C1 segment of cervical spinal cord (tissue), 14 donors: ENCODE data around the gene TMTC4.
"Not testable (repeated sequence)": the region's sequence is repeated elsewhere in the genome, so short reads cannot be mapped to it uniquely, and the experiment has no call there.

Source experiments
- DNase-seq, 14 donors: peaks; one replicate each; lab custom pipeline; 2025; lab: John Stamatoyannopoulos, UW

The TMTC4 gene

DNA sequence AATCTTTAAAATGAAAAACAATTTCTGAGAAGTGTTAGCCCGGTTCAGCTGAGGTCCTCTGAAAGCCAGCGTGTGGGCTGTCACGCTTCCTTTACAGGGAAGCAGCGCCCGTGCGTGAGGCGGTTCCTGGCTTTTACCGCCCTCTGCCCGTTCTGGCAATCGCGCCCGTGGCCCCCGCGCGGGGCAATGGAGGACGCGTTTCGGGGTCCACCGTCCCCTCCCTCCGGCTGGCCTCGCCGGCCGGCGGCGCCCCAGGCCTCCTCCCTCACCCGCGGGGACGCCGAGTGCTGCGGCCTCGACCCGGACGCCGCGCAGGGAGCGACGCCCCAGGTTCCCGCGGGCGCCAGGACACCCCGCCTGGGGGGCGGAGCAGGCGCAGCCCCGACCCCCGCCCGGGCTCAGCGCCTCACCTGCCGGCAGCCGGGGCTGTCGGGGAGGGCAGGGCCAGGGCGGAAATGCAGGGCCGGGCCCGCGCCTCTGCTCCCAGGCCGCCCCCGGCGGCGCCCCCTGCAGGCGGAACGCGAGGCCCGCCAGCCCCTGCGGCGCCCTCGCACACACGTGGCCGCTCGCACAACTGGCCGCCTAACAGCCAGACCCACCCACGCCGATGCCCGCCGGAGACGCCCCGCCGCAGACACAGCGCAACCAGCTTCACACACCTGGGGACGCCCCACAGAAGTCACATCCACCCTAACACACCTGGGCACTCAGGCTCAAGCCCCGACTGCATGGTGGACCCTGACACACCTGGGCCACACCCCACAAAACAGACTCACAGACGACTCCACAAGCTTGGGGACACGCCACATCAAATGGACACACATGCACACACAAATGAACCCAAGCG is 86.0 kb downstream of the TMTC4 start, which contains the start of gene GGACT:
GGACT (minus strand) TSS at position 459 of the 847 bp plus-strand sequence. CDS start 56,198 bp downstream, outside the sequence.
- peak in 12 of 14 donors; percentile 13 to 68 (median 38) for DNase-seq

- DNase-seq: no peak
Measured at GRCh38 chr13:100584896-100585295, 89.7 kb downstream of the TMTC4 start.

DNA sequence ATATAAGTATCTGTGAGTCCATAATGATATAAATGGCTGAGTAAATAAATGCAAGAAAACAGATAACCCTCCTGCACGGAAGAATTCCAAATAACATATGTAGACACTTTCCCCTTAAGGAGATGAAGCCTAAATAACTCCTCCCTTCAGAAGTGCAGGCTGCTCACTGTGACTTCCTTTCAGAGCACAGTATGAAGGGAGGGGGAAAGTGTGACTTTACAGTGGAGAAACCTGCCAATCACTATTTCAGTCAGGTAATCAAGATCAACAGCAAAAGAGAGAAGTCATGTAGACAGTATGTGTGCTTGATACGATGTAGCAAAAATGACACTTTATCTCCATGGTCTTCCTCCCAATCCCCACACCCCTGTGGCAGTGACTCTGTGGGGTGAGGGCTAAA is 93.1 kb downstream of the TMTC4 start:
- no peak for DNase-seq

DNA sequence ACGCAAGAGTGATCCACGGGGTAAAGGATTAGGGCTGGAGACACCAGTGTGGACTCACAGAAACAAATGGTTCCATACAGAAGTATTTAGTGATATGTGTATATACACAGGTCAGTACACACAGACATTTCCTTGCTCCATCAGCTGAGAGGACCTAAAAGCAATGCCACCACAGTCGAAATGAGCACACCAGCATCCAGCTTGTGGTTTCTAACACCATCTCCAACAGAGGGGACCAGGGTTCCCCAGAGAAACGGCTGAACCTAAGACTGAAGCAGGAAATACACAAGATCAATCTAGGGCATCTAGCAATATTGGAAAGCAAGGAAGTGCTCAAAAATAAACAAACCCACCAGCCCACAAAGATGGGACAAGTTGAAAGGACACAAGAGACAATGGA is 93.6 kb downstream of the TMTC4 start:
- no peak for DNase-seq

DNA sequence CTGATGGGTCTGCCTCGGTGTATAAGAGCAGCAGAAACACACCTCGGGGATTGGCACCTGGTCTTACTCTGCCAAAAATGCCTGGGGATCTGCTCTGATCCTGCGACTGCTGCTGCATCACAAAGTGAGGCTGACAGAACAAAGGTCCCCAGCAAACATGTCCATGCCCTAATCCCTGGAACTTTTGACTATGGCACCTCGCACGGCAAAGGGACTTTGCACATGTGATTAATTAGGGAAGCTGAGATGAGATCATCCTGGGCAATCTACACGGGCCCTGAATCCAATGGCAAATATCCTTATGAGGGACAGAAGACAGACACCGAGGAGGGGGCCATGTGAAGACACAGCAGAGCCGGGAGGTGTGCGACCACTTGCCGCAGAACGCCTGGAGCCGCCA is 94.5 kb downstream of the TMTC4 start:
- DNase-seq: no peak

DNA sequence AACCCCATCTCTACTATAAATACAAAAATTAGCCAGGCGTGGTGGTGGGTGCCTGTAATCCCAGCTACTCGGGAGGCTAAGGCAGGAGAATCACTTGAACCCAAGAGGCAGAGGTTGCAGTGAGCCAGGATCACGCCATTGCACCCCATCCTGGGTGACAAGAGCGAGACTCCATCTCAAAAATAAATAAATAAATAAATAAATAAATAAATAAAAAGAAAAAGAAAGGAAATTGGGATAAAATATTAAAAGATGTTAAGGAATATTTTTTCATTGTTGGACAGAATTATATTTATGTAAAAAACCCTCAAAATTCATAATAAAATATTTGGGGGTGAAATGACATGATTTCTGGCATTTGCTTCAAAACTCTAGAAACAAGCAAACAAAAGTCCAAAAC is 97.4 kb downstream of the TMTC4 start:
- DNase-seq: not testable (repeated sequence)

- DNase-seq: peak in 8 of 14 donors; percentile 14 to 49 (median 20)
Measured at GRCh38 chr13:100573121-100573520, 101.5 kb downstream of the TMTC4 start.

GRCh38 chr13:100566543-100566942 is 108.1 kb downstream of the TMTC4 start:
- DNase-seq: no peak

- no peak for DNase-seq
Measured at GRCh38 chr13:100565286-100565685, 109.3 kb downstream of the TMTC4 start.

DNA sequence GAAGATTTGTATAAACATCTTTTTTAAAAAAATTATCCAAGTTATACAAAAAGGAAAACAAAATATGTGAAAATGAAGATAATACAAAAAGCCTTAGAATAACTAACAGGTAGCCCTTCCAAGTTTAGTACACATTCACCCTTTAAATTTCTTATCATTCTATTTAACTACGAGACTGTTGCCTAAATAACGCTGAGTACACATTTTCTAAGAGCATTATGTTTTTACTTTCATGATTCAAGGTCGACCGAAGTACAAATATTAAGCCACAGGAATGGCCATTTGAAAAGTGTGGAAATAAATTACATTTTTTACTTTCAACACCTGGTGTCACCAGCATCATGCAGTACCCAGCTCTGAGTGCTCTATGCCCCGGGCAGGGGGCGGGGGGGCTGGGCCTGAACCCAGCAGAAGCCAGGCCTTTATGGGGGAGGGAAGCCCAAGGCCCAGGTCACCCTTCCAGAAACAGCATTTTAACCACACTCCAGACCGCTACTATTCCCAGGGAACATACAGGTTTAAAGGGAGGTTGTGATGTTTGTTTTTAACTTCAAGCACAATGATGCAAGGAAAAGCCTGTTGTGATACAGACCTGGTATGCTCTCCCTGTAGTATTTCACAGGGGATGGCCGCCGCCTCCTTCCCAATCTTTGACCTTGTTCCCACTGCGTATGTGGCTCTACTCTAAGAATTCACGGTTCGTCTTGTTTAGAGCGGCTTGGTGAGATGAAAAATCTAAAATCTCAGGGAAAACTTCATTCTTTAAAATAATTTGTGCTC is 110.0 kb downstream of the TMTC4 start:
- no peak for DNase-seq

GRCh38 chr13:100563779-100564178 is 110.8 kb downstream of the TMTC4 start:
- DNase-seq: no peak

DNA sequence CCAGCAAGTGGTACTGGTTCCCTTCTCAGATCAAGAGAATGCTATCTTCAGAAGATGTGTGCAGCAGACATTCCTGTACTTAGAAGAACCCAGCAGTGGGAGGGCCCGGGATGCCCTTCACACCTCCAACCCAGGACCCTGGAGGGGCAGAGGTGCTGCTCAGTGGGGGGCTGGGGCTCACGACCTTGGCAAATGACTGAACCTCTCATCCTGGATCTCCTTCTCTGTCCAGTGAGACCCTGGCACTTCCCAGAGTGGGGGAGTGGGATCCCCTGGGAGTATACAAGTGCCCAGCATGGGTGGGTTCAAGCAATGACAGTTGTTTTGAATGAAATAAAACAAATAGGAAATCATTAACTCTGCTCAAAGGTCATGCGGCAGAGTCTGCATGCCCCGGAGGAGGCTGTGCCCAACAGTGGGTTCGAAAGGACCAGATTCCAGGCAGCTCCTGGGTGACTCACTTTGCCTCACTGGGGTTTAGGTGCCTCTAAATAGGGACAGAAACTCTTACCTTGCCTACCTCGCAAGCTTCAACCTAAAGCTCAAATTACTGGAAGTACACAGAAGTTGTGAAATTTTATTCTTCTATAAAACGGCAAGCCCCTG is 112.9 kb downstream of the TMTC4 start:
- no peak for DNase-seq

GRCh38 chr13:100561158-100561499 is 113.5 kb downstream of the TMTC4 start:
- no peak for DNase-seq

GRCh38 chr13:100560498-100561157 is 114.0 kb downstream of the TMTC4 start:
- DNase-seq: peak in 10 of 14 donors; percentile 20 to 78 (median 46)

- no peak for DNase-seq
Measured at GRCh38 chr13:100559886-100560285, 114.7 kb downstream of the TMTC4 start.
